Right atrium auricular region (tissue), 2 donors: ENCODE measurements around the gene F2RL1. TPM values are rescaled to one million over a fixed set of nuclear protein-coding genes. Genes with fewer than 3 reads are reported as not detected.
"Not testable (repeated sequence)": the region's sequence is repeated elsewhere in the genome, so short reads cannot be mapped to it uniquely, and the experiment has no call there.

Experiments
- DNase-seq: peaks from one replicate; pipeline ENCODE4 v3.0.0-alpha.2; 2019; ENCODE audit warnings: low spot score
- H3K27ac ChIP-seq, 2 donors: fragments of 200-600 bp; sonication (generic); 1 replicate in 1 of 2; 2 replicates in 1 of 2; pipeline ENCODE4 v1.5.1; 2016 to 2019
- H3K27me3 ChIP-seq, 2 donors: fragments of 200-600 bp; sonication (generic); one replicate each; pipeline versions ENCODE4 v1.5.1 to v1.6.0; 2017 to 2019
- H3K36me3 ChIP-seq: fragments of 200-600 bp; sonication (generic); one replicate; pipeline ENCODE4 v1.5.1; 2016
- H3K4me1 ChIP-seq, 2 donors: fragments of 200-600 bp; sonication (generic); one replicate each; pipeline versions ENCODE4 v1.5.1 to v1.6.0; 2017 to 2019
- H3K4me3 ChIP-seq, 2 donors: fragments of 200-600 bp; sonication (generic); 1 replicate in 1 of 2; 2 replicates in 1 of 2; pipeline ENCODE4 v1.5.1; 2017 to 2019; ENCODE audit warnings: mild to moderate bottlenecking in 1 of 2, moderate library complexity in 1 of 2
- H3K9me3 ChIP-seq, 2 donors: fragments of 200-600 bp; sonication (generic); one replicate each; pipeline ENCODE4 v1.5.1; 2019
- total RNA-seq, 2 donors: library from RNA; depleted of rRNA; stranded (reverse); fragments of >200 nt; gene quantifications; one replicate each; pipeline ENCODE4 v1.1.0, GENCODE V29; 2016
- TF ChIP-seq, protein P1 (sequence below), 2 donors: fragments of 200-600 bp; sonication (generic); IDR thresholded peaks; one replicate each; pipeline ENCODE4 v1.5.1; 2019; ENCODE audit warnings: antibody characterized with exemption in 2 of 2

The F2RL1 gene, protein sequence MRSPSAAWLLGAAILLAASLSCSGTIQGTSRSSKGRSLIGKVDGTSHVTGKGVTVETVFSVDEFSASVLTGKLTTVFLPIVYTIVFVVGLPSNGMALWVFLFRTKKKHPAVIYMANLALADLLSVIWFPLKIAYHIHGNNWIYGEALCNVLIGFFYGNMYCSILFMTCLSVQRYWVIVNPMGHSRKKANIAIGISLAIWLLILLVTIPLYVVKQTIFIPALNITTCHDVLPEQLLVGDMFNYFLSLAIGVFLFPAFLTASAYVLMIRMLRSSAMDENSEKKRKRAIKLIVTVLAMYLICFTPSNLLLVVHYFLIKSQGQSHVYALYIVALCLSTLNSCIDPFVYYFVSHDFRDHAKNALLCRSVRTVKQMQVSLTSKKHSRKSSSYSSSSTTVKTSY
- total RNA-seq: 10 to 100 TPM in 1 of 2 donors, 1 to 10 TPM in 1; 3.1 to 10.6 TPM

DNA sequence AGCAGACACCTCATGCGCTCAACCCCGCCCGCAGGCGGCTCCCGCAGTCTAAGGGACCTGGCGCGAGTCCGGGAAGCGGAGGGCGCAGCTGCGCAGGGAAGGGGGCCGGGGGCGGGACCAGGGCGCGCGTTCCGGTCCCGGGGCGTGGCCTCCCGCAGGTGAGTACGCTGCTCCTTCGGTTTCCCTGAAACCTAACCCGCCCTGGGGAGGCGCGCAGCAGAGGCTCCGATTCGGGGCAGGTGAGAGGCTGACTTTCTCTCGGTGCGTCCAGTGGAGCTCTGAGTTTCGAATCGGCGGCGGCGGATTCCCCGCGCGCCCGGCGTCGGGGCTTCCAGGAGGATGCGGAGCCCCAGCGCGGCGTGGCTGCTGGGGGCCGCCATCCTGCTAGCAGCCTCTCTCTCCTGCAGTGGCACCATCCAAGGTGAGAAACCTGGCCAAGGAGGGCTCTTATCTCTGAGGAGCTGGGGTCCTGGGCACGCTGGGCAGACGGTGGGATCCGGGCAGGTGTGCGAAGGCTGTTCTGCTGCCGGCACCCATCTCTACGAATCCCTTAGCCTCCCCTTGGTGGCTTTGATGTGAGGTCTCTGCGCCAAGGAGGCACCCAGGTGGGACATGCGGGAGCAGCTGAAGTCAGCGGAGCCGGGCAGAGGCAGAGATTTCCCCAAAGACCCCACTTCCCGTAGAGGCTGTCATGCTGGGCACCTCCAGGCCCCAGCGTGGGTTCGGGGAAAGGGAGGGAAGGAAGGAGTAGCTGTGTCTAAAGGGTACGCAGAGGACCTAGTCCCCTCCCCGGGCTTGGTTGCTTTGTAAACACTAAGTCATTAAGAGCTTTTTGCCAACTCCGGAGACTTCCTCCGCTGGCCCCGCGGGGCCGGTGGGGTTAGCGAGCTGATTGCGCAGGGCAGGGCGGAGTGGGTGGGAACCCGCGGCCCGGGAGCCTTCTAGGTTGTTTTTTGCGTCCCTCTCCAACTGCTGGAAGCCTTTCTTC, at the start of gene F2RL1:
Gene F2RL1, plus strand, starts transcription at position 187 of the 988 bp plus-strand sequence. Its CDS starts 153 bp downstream, at position 340.
- peaks cover 10 to 12% of the 10 kb centered on the region in 2 donors for H3K27me3 ChIP-seq
- H3K27ac ChIP-seq: peak within 1 kb of the TSS; percentile 63 to 64
- H3K9me3 ChIP-seq: no peaks in the 10 kb centered on the region
- H3K4me1 ChIP-seq: peaks cover 0 to 19% of the 10 kb centered on the region in 2 donors
- TF ChIP-seq, protein P1, sequence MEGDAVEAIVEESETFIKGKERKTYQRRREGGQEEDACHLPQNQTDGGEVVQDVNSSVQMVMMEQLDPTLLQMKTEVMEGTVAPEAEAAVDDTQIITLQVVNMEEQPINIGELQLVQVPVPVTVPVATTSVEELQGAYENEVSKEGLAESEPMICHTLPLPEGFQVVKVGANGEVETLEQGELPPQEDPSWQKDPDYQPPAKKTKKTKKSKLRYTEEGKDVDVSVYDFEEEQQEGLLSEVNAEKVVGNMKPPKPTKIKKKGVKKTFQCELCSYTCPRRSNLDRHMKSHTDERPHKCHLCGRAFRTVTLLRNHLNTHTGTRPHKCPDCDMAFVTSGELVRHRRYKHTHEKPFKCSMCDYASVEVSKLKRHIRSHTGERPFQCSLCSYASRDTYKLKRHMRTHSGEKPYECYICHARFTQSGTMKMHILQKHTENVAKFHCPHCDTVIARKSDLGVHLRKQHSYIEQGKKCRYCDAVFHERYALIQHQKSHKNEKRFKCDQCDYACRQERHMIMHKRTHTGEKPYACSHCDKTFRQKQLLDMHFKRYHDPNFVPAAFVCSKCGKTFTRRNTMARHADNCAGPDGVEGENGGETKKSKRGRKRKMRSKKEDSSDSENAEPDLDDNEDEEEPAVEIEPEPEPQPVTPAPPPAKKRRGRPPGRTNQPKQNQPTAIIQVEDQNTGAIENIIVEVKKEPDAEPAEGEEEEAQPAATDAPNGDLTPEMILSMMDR (IDR thresholded peaks at IDR 0.05): no peak
- peak within 1 kb of the TSS; percentile 48 to 67 for H3K4me3 ChIP-seq
- H3K36me3 ChIP-seq: no peaks in the 10 kb centered on the region
- DNase-seq: peak; percentile 62

DNA sequence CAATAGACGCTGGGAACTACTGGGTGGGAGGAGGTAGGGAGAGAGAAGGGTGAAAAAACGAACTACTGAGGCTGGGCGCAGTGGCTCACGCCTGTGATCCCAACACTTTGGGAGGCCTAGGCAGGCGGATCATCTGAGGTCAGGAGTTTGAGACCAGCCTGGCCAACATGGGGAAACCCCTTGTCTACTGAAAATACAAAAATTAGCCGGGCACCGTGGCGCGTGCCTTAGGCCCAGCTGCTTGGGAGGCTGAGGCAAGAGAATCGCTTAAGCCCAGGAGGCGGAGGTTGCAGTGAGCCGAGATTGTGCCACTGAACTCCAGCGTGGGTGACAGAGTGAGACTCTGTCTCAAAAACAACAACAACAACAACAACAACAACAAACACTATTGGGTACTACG, 47.8 kb upstream of the F2RL1 start:
- not testable (repeated sequence) for H3K36me3 ChIP-seq, H3K4me3 ChIP-seq, H3K9me3 ChIP-seq, DNase-seq, H3K27ac ChIP-seq, H3K4me1 ChIP-seq, H3K27me3 ChIP-seq

DNA sequence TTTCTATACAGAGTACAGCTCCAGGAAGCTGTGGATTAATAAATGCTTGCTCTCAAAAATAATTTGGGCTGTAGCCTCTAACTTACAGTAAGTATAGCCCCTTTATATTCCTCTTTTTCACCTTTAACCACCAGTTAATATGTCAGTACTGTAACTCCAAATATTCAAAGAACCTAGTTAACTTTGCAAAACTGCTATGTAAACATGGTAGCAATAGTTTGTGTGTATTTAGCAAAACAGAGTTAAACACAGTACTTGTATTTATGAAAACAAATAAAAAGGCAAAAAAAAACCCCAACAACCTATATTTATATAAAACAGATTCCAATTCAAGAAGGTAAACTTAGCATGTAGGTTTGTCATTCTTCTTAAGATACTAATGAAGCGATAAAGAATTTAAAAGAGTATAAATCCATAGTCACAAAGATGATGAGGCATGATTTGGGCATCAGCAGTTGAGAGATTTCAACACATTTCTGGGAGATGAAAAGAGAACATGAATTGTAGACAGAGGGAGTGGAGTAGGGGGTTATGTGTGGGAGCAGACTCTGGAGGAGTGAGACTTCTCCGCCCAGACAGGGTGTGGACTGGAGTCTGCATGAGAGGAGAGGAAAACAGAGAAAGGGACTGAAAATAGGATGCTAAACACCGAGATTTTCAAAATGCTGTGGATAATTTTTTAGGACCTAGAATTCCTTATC, 47.0 kb upstream of the F2RL1 start:
- TF ChIP-seq, protein P1 (IDR thresholded peaks at IDR 0.05): no peak

DNA sequence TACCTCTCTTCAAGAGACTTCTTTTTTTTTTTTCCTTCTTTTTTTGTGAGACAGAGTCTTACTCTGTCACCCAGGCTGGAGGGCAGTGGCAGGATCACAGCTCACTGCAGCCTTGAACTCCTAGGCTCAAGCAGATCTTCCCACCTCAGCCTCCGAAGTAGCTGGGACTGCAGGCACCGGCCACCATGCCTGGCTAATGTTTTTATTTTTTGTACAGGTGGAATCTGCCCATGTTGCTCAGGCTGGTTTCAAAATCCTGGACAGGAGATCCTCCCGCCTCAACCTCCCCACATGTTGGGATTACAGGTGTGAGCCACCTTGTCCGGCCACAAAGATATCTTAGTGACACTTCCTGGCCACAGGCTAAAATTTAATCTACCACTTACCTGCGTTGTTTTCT, 42.9 kb upstream of the F2RL1 start:
- TF ChIP-seq, protein P1 (IDR thresholded peaks at IDR 0.05): no peak

More for the DNA sequence above, 47.0 kb upstream of the F2RL1 start:
- no peak for DNase-seq
- Histone ChIP-seq H3K36me3 (no peaks in the 10 kb centered on the region), H3K27ac (no peak overlapping the region), H3K9me3 (no peaks in the 10 kb centered on the region), H3K4me3 (no peak overlapping the region), H3K27me3 (no peaks in the 10 kb centered on the region), H3K4me1 (no peaks in the 10 kb centered on the region)

DNA sequence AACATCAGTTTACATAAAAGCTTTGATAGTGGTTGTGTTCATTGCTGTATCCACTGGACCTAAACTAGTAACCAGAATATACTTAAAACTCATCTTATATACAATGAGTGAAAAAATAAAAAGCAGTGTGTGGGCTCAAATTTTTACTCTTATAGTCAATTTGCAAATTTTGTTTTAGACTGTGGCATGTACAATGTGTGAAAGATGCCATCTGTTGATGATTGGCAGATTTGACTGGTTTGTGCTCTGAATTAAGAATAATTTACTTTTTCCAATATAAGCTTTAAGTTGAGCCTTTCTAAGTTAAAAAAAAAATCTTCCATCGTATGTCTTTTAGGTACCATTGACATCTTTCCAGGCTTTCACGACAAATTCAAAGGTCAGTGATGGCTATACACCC, 42.4 kb upstream of the F2RL1 start:
- Histone ChIP-seq H3K27me3 (no peaks in the 10 kb centered on the region), H3K27ac (no peak overlapping the region), H3K9me3 (no peaks in the 10 kb centered on the region), H3K4me3 (no peak overlapping the region), H3K36me3 (no peaks in the 10 kb centered on the region), H3K4me1 (no peaks in the 10 kb centered on the region)
- no peak for DNase-seq
- TF ChIP-seq, protein P1 (IDR thresholded peaks at IDR 0.05): no peak

More for the DNA sequence above, 42.9 kb upstream of the F2RL1 start:
- no peaks in the 10 kb centered on the region for H3K9me3 ChIP-seq
- no peaks in the 10 kb centered on the region for H3K27me3 ChIP-seq
- no peak overlapping the region for H3K4me3 ChIP-seq
- no peaks in the 10 kb centered on the region for H3K4me1 ChIP-seq
- no peak overlapping the region for H3K27ac ChIP-seq
- no peaks in the 10 kb centered on the region for H3K36me3 ChIP-seq
- DNase-seq: no peak

DNA sequence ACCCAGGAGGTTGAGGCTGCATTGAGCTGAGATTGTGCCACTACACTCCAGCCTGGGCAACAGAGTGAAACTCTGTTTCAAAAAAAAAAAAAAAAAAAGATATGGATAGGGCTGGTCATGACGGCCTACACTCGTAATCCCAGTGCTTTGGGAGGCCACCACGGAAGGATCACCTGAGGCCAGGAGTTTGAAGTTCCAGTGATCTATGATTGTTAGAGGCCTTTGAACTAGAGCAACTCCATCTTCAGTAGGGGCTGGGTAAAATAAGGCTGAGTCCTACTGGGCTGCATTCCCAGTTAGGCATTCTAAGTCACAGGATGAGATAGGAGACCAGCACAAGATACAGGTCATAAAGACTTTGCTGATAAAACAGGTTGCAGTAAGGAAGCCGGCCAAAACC, 38.2 kb upstream of the F2RL1 start:
- H3K4me3 ChIP-seq, H3K4me1 ChIP-seq, H3K27ac ChIP-seq, H3K9me3 ChIP-seq, DNase-seq, H3K27me3 ChIP-seq, H3K36me3 ChIP-seq: not testable (repeated sequence)
